Mucosa of gallbladder (tissue), 1 donor: Measurements from ENCODE around the gene SMIM21. TPM values are rescaled to one million over a fixed set of nuclear protein-coding genes. Genes with fewer than 3 reads are reported as not detected.

Experiments used
- DNase-seq: peaks from one replicate; pipeline ENCODE4 v3.0.0-alpha.2; 2020; ENCODE audit warnings: low spot score
- total RNA-seq: library from RNA; stranded (reverse); gene quantifications from one replicate; pipeline ENCODE4 v1.2.1, GENCODE V29; 2021
- donor health status: DM: no; HTN: no; CAD: no.

Gene SMIM21
- total RNA-seq: not detected

DNA sequence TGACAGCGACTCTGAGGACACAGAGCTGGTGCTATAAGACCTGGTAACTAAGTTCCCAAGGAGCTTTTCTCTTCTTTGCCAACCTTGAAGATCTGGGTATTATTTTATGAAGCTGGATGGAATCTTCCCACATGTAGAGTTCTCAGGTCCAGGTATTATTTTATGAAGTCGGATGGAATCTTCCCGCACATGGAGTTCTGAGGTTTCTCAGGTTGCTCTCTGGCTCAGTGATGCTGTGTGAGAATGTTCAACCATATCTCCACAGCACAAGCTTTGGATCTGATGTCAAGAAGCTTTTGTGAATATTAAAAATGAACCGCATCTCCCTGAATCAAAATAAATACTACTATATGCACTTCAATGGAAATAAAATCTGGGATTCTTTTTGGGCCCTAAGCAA, at the start of gene SMIM21:
TSS of gene SMIM21 (minus strand) at position 101 of the 400 bp plus-strand sequence. CDS start 140 bp downstream, outside the sequence.
- no peak for DNase-seq

DNA sequence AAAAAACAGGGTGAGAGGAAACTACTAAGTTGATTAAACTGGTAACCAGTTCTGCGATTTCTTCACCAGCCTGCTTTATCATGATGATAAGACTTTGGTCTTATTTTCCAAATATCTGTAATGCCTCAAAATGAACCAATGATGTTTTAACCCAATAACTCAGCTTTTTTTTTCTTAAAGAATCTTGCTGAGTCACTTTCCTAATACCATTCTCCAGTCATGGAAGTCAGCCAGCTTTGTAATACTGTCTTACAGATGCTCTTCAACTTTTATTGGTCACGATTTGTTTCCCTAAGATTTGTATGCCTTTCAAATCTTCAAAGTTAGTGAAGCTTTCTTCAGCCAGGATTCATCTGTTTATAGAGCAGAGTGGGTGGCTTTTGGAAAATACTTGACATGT, 47.7 kb upstream of the SMIM21 start:
- no peak for DNase-seq

DNA sequence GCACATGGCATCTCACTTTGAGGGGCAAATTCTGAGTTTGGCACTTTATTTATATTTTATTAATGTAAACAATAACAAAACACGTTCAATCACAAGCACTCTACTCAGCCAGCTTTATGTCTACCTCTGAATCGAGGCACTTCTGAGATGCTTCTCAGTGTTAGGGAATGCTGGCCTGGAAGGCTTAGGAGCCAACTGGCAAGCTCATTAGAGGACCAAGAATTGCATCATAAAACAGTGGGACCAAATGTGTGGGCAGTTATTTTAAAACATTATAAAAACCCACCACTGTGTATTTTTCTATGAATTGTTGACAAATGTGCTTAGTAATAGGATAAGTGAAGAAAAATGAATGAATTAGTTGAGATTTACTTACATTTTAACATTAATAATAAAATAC, 46.8 kb upstream of the SMIM21 start:
- no peak for DNase-seq

DNA sequence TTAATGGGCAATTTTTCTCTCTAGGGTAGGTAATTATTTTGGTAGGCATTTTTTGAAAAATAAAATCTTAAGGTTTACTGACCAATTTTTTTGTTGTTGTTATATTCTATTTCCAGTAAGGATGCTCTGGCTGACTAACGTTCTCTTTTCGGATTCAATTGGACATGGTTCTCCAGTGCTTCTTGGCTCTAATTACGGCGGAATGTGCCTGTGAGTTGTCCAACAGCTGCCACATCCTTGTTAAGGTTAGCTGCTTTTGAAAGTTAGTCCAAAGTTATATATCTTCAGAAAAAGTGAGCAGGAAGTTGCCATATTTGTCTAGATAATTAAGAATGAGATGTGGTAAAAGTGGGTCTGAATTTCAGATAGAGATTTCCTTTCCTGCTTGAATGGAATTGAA, 45.8 kb upstream of the SMIM21 start:
- DNase-seq: no peak

DNA sequence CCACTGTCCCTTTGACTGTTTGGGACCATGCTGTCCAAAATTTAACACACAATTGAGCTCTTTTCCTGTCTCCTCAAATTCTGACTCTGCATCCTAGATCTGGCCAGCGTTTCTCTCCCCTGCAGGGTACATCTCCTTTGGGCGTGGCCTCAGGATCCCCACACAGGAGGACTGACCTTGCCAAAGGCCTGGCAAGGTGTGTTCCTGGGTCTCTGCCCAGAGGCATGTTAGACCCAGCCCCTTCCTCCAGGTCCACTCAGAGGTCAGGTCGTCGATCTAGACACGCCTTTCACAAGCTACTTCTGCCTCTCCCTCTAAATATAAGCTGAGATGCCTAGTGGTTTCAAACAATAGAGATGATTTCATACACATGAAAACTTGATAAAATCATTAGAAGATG, 45.4 kb upstream of the SMIM21 start:
- DNase-seq: no peak

DNA sequence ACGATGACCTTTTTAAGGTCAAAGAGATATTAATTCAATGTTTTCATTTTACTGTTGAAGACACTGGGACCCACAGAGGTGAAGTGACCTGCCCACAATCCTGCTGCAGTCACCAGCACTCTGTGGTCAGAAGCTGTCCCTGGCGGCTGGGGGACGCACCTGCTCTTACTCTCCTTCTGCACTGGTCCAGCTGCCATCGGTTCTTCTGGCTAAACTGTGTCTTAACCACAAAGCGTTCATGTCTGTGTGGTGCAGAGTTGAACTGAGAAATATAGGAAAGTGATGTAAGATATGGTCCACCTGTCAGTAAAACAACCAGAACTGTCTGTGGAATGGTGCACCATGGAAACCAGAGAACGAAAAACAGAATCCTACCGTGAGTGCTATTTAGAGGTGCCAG, 44.9 kb upstream of the SMIM21 start:
- DNase-seq: no peak

DNA sequence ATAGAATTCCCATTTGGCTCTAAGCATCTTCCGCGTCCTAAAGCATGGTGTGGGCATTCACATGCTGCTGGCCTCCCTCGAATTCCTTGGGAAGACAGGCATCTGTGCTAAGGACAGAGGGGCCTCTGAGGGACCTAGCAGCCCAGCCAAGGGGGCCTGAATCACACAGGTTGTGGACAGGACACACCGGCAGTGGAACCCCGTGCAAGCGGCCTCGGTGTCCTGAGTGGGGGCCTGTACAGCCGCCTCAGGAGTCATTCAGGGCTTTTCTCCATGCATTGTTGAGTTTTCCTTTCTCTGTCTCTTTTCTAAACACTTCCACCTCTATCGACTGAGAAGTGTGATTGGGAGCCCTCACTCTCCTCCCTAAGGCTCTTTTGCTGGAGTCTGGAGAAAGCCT, 44.3 kb upstream of the SMIM21 start:
- DNase-seq: no peak

DNA sequence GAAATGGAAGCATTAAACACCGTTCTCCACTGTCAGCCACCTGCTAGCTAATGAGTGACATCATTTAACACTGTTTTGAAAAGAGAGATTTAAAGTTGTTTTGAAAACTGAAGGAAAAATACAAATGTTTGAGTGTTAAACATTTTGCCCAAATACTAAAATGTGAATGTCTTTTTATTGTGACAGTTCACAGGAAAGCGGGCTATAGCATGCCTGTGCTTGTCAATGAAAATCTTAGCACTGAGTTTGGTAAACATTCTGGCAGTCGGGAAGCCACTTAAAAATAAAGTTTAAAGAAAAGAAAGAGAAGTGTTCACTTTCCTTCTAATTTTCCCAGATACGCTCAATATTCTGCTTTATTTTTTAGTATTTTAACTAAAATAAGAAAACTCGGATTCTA, 40.3 kb upstream of the SMIM21 start:
- no peak for DNase-seq

DNA sequence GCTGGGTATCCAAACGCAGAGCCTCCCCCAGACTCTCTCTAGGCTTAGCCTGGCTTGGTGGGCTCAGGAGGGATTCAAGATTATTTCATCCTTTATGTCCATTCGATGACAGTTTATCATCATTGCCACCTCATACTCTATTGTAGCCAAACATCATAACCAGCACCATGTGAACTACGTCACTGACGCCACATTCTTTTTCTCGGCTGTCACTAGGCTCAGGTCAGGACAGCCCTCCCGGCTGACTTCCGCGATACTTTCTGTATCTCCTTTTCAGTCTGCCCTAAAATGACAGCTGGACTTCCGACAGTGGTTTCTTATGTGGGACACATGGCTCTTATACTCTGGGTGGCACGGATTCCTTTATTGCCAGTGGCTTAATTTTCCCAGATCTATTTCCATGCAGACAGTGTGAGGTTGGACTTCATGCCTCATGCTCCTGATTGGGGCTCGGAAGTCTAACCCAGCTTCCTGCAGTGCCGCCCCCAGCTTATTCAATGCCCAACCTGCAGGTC, 39.8 kb upstream of the SMIM21 start:
- no peak for DNase-seq

DNA sequence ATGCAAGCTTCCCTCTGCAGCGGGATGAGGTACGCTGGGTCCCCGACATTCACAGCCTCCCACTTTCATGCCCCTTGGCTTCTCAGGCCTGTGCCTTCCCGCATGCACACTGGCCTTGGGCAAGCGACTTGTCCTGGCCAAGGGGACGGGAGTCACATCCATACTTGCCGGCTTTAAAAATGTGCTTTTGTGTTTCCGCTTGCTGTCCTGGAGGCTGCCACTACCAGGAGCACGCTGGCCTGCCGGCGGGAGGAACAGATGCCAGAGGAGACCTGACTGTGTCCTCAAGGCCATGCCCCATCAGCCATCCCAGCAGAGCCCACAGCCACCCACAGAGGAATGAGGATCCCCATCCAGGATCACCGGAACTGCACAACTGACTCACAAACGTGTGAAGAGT, 36.9 kb upstream of the SMIM21 start:
- DNase-seq: no peak

DNA sequence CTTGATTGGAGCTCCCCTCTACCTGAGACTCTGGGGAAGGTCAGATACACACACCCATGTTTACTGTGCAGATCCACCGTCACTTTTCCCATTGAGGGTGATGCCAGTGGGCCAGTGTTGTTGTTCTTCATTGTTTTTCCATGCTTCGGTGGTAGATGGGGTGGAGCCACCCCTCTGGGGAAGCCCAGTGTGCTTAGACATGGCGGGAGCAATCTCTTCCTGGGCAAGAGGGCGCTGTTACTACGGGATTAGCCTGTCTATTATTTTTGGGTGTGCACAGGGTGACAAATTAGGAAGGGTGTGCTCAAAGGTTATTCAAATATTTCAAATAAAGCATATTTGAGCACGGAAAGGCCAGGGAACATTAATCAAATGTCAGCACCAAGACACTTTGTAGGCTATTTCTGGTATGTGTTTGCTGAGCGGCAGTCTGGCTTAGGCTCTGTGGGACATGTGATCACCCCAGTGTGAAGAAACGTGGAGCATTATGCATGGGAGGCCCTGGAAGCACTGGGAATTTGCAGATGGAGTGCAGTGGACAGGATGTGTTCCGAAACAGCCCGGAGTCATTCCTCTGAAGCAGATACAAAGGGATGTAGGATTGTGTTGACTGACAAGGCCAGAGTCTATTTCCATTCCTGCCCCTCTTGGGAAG, 34.8 kb upstream of the SMIM21 start:
- no peak for DNase-seq

DNA sequence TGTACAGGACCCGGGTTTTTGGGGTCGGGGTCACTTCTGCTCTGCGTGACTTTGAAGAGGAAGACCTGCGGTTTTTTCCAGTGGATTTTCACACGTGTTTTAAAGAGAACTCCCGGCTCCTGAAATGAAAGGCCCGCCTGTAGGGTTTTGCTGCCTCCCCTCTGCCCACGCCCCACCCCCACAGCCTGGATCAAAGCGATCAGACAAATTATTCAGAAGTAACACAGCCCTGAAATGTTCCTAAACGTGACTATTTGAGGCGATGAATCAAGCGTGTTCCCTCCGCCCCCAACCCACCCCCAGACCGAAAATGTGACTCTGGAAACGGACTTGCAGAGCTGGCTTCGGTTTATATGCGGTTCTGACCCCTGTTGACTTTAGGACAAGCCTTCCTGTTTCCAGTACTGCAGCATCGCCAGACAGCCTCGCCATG, 28.7 kb upstream of the SMIM21 start:
- DNase-seq: no peak

DNA sequence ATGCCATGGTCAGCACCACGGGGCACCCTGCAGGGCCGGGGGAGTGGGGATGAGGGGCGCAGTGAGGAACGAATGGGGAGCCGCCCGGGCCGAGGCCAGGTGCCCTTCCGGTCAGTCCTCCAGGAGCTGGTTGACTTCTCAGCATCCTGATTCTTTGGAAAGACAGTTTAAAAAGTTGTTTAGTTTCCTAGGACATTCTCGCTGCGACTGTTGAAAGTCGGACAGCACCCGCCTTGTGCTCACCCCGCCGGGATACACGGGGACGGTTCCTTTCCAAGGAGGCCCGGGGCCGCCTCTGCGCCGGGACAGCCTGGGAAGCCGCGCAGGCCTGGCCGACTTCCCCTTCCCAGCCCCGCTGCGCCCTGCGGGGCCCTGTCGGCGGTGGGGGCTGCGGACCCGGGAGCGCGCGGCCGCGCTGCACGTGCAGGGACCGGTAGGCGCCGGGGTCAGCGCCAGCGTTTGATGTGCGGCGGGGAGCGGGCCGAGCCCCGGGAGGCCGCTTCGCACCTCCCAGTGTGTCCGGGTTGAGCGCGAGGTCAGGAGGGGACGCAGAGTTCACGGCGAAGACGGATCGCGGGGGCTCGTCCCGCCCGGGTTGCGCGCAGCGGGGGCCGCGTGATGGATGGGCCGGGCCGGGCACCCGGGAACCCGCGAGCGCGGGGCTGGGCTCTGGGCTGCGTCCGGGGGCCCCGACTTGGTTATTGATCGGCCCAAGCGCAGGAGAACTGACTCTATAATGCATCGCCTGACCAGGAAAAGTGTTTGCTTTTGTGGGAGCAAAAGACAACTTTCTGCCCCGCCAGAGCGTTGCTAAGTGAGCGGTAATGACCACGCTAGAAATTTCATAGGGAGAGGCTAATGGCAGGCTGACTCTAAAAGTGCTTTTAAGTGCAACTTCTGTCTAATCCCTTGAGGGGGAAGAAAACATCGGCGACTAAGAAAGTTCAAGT, 28.0 kb upstream of the SMIM21 start:
- no peak for DNase-seq

DNA sequence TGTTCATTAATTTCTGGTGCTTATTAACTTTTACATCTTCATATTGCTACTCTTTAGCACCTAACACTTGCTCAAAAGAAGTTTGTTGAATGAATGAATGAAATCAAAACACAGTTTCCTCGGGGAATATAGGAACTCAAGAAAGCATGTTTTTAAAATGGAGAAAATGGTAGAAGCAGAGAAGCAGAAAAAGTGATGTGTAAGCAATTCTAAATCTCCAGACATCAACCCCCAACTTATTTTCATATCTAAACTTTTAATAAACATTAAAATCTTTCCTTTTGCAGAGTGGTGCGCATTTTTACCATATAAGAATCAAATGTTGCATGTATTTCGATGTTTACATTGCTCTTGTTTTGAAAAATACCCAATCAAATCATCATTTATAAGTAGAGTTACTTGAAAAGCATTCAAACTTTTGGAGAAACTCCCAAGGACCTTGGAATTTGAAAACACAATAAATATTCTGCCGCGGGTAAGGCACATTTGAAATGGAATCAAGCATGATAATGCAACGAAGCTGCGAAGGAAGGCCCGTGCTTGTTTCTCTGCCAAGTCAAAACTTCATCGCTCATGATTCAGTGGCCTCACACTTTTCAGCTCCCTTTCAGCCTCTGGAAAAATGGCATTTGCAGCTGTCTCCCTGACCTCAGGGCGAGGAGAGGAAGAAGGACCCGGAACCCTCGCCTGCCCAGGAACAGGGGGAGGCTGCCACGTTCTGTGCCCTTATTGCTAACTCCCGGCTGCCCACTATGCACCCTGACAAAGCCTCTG, 26.7 kb upstream of the SMIM21 start:
- DNase-seq: no peak

DNA sequence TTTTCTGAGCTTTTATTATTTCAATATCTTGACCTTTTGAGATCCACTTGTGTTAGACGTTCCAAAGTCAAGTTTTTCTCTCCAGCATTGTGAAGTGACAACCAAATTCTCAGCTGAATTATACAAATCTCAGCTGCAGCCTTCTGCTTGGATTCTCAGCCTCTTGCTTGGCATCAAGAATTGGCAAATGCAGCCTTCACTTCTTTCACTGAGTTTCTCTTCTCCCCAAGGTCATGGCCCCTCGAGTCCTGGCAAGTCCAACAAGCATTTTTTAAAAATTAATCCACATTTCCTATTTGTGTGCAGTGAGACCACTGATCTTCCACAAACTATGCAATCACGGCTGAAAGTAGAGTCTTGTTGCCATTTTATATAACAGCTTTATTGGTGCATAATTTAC, 23.4 kb upstream of the SMIM21 start:
- no peak for DNase-seq

DNA sequence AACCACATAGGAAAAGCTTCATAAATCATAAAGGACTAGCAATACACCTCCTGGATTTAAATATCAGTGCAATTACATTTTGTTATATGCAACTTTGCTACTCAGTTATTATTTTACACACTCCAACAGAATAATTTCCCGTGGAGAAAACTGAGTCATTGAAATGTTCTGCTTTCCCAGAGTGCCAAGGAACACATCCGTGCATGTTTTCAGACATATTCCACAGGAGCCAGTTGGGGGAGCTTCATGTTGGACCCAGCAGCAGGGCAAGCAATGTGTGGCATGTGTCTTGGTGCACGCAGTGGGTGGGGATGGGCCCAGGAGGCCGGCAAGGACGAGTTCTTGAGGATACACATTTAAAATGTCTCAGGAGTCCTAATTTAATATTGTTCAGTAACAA, 14.4 kb upstream of the SMIM21 start:
- DNase-seq: no peak

DNA sequence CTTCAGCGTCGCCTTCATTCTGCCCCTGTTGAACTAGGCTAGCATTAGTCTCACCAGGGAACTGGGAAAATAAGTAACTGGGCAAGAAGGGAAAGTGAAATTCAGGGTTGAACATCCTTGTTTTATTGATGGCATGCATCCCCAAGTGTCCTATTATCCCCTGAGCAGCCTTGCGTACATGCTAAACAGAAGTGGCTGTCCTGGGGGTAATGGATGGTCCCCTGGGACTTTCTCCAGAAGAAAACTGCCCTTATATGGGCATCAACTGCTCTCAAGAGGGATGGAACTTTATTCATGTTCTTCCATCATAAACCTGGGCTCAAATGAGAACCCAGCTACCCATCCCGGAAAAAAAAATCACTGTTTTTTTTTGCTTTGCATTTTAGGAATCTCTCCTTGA, 11.8 kb upstream of the SMIM21 start:
- no peak for DNase-seq

DNA sequence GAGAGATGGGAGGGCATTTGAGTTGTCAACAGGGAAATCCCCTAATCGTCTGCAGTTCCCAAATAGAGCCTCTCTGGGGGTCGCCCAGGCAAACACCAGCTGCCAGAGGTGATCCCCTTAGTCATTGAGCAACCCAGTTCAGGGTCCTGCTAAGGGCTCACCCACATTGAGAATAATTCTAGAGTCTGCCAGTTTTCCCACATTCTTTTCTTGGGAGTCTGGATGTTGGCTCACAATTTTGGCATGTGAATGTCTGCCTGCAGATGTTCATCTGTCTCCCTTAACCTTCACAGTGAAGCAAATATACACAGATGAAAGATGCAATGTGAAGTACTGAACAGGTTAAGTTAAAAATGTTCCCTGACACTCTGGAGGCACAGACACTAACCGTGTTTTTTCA, 11.4 kb upstream of the SMIM21 start:
- no peak for DNase-seq

DNA sequence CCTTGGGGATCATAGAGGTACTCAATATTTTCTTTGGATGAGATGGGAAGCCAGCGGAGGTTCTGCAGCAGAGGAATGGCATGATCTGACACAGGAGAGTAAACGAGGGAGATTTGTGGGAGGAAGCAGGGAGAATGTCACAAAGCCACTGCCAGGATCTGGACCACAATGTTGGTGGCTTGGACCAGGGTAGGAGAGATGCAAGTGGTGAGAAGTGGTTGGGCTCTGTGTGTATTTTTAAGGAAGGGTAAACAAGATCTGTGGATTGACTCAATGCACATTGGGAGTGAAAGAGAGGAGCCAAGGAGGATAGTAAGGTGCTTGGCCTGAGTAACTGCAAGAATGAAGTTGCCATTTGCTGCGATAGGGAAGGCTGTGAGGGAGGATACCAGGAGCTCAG, 10.5 kb upstream of the SMIM21 start:
- no peak for DNase-seq

DNA sequence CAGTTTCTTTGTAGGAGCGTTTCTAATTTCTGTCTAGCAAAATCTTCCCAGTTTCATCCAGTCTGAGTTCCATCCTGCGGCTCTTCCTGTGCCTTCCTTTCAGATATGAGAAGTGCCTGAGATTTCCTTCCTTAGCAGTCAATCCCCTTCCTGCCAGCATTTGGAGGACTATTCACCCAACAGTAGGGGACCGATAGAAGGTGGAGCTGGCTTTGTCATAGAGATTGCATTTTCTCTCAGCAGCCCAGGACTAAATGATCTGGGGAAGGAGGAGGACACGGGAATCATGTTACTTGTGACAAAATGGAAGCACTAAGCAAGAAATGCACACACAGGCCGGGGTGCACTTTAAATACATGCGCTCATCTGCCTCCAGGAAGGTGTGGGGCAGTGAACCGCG, 5.6 kb upstream of the SMIM21 start:
- DNase-seq: no peak

DNA sequence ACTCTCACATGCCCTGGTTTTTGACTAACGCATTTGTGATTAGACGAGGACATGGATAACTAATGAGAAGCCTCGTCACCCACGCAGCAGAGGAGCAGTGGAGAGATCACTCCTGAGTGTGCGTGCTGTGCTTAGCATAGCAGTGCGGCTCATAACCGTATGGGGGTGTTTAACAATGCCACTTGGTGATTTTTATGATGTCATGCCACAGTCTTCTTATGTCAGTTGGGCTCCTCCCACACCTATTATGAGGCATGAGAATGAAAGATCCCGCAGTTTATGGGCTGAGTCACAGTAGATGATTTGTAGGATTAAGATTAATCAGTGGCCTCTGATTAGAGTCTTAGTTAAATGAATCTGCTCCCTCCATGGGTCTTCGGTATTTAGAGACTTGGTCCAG, 2.5 kb upstream of the SMIM21 start:
- no peak for DNase-seq

DNA sequence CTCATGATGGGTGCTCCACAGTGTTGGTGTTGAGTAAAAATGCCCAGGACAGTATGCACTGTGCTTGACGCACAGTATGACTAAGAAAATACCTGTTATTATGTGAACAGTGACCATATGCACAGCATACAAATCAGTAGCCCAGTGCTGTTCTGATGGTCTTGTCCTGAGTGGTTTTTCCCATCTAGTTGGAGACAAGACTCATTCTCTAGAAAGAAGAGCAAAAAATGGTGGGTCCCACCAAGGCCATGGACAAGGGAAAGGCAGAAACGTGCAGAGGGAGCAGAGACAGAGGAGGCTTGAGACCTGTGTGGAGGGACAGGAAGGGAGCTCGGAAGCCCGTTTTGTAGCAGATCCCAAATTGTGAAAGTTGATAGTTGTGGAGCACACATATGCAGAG, 987 bp upstream of the SMIM21 start:
- DNase-seq: no peak
